Left colon (tissue), 2 donors: ENCODE measurements around the gene SYNE3. TPM values are rescaled to one million over a fixed set of nuclear protein-coding genes. Genes with fewer than 3 reads are reported as not detected.
A peak's percentile ranks its signal among the peaks of the same experiment; 100 is the strongest.

Experiments used
- ATAC-seq: fragments of 200-7000 bp; cut with Tn5 transposase; one replicate; pipeline ENCODE4 v1.9.1; 2020; ENCODE audit warnings: mild to moderate bottlenecking, moderate library complexity
- DNase-seq, 2 donors: peaks; one replicate each; pipeline ENCODE4 v3.0.0-alpha.2; 2020
- intact Hi-C, 2 donors: fragments of 100-400 bp; cut with DNase I in 1 of 2; cut with micrococcal nuclease in 1 of 2; formaldehyde crosslinking; loops; one replicate each; pipeline versions ENCODE4 v1.11.2 to v1.14.0; 2022; cut with DNase I, micrococcal nuclease
- total RNA-seq, 2 donors: library from RNA; stranded (reverse); fragmentation: NEBNext Ultra II Directional; extraction: Animal tissue kit (Norgen Biotek cat#: 25700); gene quantifications; one replicate each; pipeline ENCODE4 v1.2.1, GENCODE V29; 2021
- donor health status: DM: no; HTN: no; CAD: no.
- donor health status: DM: yes; HTN: yes; CAD: no.

The SYNE3 gene
- total RNA-seq, 2 donors from 2014 or later: 11.6 to 12.1 TPM

DNA sequence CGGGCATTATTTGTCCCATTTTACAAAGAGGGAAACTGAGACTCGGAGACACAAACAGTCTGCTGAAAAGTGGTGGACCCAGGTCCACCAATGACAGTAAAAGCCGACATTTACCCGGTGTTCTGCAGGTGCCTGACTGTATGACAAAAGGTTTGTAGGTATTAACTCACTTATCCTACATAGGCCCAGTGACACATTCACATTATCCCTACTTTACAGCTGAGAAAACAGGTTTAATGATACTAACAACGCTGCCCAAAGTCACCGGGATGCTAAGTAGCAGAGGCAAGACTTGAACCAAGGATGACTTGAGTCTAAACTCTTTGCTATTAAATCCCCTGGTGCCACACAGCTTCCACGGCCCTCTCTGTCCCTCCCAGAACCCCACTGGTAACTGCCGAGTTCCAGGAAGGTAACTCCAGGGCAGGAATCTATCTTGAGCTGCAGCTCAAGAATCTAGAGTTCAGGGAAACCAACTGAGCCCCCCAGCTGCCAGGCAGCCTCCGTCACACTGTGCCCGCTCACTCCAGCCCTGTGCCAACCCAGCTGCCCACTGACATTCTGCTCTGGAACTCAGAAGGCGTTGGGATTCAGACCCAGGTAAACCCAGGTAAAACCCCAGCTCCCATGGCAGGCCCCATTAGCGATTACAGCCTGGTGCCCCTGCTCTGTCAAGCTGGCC is 33.7 kb downstream of the SYNE3 start:
- intact Hi-C loops: no loop called here
- no peak for DNase-seq
- ATAC-seq: no peak

- intact Hi-C loops: no loop called here
- no peak for DNase-seq
- no peak for ATAC-seq
Measured at GRCh38 chr14:95481391-95482022, 34.9 kb downstream of the SYNE3 start.

- intact Hi-C loops: no loop called here
- ATAC-seq: no peak
- no peak for DNase-seq
Measured at GRCh38 chr14:95480887-95481226, 35.6 kb downstream of the SYNE3 start.

- intact Hi-C loops: no loop called here
- no peak for ATAC-seq
- no peak for DNase-seq
Measured at GRCh38 chr14:95480109-95480886, 36.2 kb downstream of the SYNE3 start.

- intact Hi-C loops: no loop called here
- no peak for ATAC-seq
- no peak for DNase-seq
Measured at GRCh38 chr14:95479494-95479893, 37.0 kb downstream of the SYNE3 start.

GRCh38 chr14:95478818-95479217 is 37.6 kb downstream of the SYNE3 start:
- ATAC-seq: no peak
- intact Hi-C loops: no loop called here
- no peak for DNase-seq

- DNase-seq: no peak
- no peak for ATAC-seq
- intact Hi-C loops: no loop called here
Measured at GRCh38 chr14:95478309-95478708, 38.1 kb downstream of the SYNE3 start.

GRCh38 chr14:95477411-95478269 is 38.8 kb downstream of the SYNE3 start:
- ATAC-seq (no peak), DNase-seq (no peak)
- intact Hi-C loops: no loop called here

DNA sequence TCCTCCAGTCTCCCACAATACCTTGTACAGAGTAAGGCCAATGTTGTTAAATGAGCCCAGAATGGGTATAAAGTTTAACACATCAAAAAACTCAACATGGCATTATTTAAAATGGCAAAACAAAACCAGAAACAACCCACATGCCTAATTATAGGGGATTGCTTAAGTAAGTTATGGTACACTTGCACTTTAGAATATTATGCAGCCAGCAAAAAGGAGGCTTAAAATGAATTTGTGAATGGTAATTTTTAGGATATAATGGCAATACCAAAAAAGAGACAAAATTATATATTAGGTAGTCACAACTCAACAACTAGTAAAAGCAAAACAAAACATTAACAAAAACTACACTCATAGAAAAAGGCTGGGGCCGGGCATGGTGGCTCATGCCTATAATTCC is 39.7 kb downstream of the SYNE3 start:
- intact Hi-C loops: no loop called here
- ATAC-seq: no peak

GRCh38 chr14:95475540-95476240 is 40.8 kb downstream of the SYNE3 start:
- intact Hi-C loops: no loop called here
- ATAC-seq (no peak), DNase-seq (no peak)

More for the DNA sequence above, 39.7 kb downstream of the SYNE3 start:
- no peak for DNase-seq

DNA sequence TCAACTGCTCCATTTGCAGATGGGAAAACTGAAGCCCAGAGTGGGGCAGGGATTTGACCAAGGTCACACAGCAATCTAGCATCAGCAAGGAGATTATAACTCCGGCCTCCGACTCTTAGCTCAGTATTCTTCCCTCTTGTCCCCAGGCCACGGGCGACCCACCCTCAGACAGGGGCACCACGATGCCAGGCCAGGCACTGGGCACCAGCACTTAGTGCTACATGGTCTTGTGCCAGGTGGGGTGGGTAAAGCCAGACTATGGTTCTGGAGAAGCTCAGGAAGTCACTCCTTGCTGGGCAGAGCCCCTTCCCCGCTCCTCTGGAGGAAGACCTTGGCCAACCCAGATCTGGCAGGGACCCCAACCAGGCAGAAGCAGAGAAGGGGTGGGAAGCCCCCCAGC is 41.5 kb downstream of the SYNE3 start:
- intact Hi-C loops: no loop called here
- no peak for DNase-seq
- ATAC-seq: no peak

DNA sequence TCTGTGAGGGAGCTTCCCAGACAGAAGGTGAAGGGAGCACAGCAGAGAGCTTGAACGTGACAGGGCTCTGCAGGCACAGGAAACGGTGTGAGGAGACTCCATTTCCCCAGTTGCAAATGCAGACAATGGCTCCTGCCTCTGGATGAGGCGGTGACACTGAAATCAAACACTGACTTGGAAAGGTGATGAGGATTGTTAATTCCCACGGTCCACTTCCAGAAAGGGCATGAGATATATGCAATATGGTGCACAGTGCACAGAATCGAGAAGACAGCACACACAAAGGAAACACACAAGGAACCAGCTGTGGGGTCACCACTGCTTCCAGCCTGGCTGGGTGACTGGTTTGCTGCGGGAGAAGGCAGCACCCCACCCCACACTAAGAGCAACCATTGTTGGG is 42.0 kb downstream of the SYNE3 start:
- DNase-seq (no peak), ATAC-seq (no peak)
- intact Hi-C loops: no loop called here

GRCh38 chr14:95472819-95473251 is 43.6 kb downstream of the SYNE3 start:
- intact Hi-C loops: no loop called here
- DNase-seq: no peak
- no peak for ATAC-seq

DNA sequence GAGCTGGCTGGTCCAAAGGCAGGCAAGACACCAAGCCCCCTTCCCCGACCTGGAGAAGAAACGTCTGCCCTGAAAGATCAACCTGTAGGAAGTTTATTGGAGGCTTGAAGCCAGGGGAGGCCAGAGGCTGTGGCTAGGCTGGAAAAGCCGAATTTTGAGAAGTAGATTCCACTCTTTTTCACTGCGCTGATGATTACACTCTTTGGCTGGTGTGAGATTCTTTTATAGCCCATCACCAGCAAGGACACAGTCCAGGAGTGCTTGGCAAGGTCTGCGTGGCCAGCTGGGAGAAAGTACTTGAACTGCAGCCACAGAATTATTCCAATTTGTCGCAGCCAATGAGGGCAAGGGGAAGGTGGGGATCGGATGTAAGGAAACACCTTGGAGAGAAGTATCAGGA is 45.0 kb downstream of the SYNE3 start:
- intact Hi-C loops: no loop called here
- DNase-seq (no peak), ATAC-seq (no peak)

GRCh38 chr14:95471016-95471415 is 45.4 kb downstream of the SYNE3 start:
- intact Hi-C loops: no loop called here
- no peak for ATAC-seq

DNA sequence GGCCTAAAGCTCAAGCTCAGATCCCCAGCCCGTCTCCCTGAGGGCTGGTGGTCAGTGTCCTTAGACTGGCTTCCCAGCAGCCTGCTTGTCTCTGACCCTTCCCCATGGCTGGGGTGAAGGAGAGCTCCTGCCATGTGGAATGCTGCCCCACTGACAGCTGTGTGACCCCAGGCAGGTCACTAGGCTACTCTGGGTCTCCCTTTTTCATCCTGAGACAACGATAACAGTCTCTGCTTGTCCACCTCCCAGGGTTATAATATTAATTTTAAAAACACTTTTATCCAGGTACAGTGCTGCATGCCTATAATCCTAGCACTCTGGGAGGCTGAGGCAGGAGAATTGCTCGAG is 47.3 kb downstream of the SYNE3 start:
- DNase-seq (no peak), ATAC-seq (no peak)
- intact Hi-C loops: no loop called here

More at GRCh38 chr14:95471016-95471415, 45.4 kb downstream of the SYNE3 start:
- no peak for DNase-seq

DNA sequence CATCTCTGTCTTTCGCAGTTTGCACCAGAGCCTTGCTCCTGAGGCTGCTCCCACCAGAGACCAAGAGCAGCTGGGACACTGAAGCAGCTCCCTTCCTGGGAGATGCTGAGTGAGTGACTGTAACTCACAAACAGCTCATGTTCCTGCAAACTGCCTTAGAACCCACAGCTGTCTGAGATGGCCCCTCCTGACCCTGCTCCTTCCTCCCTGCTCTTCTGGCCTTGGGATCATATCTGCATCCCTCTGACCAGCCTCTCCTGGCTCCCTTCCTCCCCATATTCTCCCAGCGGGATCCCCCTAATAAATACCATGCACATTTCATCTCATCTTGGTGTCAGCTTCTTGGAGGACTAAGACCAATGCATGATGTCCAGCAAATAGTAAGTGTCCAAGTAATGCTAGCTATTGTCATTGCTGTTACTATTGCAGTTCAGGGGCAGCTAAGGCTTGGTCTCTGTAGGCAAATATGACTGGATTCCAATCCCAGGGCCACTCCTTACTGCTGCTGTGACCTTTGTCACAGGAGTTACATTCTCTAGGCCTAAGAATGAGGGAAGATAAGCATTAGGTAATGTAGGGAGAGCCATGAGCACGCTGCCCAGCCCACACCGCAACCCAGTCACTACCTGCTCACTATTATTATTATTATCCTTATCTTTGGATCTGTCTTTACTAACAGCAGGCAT is 47.9 kb downstream of the SYNE3 start:
- peak; percentile 66 to 70 for DNase-seq
- peak; percentile 95 for ATAC-seq
- intact Hi-C loops: no loop called here

DNA sequence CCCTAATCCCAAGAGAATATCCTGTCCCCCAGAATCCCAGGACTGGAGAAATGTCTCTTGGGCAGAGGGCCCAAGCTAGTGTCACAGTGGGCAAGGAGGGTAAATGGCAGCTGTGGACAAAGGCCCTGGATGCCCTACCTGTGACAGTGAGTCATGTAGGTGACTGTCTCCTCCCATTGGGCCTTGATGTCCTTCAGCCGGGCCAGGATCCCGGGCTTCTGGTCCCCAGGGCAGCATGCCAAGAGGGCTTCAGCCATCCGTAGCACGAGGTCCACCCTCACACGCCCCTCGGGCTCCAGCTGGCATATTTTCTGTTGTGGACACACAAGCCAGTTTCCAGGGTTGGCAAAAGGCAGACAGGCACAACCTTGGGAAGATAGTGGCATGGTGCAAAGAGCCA is 48.8 kb downstream of the SYNE3 start:
- ATAC-seq (no peak), DNase-seq (peak in 1 of 2 donors; percentile 32)
- intact Hi-C loops: no loop called here
